ENCODE data around the gene FASN. TPM values are rescaled to one million over a fixed set of nuclear protein-coding genes. Genes with fewer than 3 reads are reported as not detected.

FASN gene
- total RNA-seq, 2 donors from 2014 or later, result 168 to 198 TPM

- intact Hi-C loops (cut with DNase I), result no loop called here
- Histone ChIP-seq H3K27ac (no peak overlapping the region), H3K36me3 (peaks cover 30% of the 10 kb centered on the region), H3K9me3 (no peaks in the 10 kb centered on the region), H3K4me1 (peaks cover 21% of the 10 kb centered on the region), H3K9ac (ENCODE audit: low read depth in 2 of 2, low read length in 2 of 2) (no peak overlapping the region), H3K27me3 (no peaks in the 10 kb centered on the region), H3K4me3 (no peak overlapping the region)
- TF ChIP-seq, protein P1, sequence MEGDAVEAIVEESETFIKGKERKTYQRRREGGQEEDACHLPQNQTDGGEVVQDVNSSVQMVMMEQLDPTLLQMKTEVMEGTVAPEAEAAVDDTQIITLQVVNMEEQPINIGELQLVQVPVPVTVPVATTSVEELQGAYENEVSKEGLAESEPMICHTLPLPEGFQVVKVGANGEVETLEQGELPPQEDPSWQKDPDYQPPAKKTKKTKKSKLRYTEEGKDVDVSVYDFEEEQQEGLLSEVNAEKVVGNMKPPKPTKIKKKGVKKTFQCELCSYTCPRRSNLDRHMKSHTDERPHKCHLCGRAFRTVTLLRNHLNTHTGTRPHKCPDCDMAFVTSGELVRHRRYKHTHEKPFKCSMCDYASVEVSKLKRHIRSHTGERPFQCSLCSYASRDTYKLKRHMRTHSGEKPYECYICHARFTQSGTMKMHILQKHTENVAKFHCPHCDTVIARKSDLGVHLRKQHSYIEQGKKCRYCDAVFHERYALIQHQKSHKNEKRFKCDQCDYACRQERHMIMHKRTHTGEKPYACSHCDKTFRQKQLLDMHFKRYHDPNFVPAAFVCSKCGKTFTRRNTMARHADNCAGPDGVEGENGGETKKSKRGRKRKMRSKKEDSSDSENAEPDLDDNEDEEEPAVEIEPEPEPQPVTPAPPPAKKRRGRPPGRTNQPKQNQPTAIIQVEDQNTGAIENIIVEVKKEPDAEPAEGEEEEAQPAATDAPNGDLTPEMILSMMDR (IDR thresholded peaks at IDR 0.05), result no peak
- no peak for DNase-seq
Measured at GRCh38 chr17:82094931-82095776, 2.9 kb downstream of the FASN start.

DNA sequence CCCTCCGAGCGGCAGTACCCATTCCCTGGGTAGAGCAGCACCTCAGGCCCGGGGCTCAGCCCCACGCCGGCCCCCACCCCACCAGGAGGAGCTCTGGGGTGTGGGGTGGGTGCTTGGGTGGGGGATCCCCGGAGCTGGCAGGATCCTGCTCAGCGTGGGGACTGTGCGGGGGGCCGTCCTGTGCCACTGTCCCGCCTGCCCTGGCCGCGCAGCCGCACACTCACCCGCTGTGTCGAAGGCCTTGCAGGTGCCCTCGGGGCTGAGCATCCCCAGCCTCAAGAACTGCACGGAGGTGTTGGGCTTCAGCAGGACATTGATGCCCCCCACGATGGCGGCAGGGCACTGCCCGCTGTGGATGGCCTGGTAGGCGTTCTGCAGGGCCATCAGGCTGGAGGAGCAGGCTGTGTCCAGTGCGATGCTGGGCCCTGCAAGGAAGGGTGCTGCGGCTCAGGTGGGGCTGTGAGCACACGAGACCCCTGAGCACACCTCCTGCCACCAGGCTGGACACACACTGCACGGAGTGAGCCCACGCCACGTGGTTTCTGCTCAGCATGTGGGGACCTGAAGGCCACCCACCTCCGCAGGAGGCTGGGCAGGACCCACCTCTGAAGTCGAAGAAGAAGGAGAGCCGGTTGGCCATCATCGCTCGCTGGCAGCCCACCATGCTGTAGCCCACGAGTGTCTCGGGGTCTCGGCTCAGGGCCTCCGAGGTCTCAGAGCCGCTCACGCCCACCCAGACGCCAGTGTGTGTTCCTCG, 4.9 kb downstream of the FASN start:
- Histone ChIP-seq H3K27me3 (no peaks in the 10 kb centered on the region), H3K4me3 (no peak overlapping the region), H3K9me3 (no peaks in the 10 kb centered on the region), H3K4me1 (peaks cover 11% of the 10 kb centered on the region), H3K27ac (no peak overlapping the region), H3K36me3 (peaks cover 47% of the 10 kb centered on the region), H3K9ac (ENCODE audit: low read depth in 2 of 2, low read length in 2 of 2) (no peak overlapping the region)
- TF ChIP-seq, protein P1 (IDR thresholded peaks at IDR 0.05), result no peak
- no peak for DNase-seq
- intact Hi-C loops (cut with DNase I), result no loop called here

- Histone ChIP-seq H3K4me1 (peaks cover 11% of the 10 kb centered on the region), H3K27me3 (no peaks in the 10 kb centered on the region), H3K4me3 (no peak overlapping the region), H3K27ac (no peak overlapping the region), H3K36me3 (peaks cover 52% of the 10 kb centered on the region), H3K9ac (ENCODE audit: low read depth in 2 of 2, low read length in 2 of 2) (no peak overlapping the region), H3K9me3 (no peaks in the 10 kb centered on the region)
- DNase-seq, result no peak
- intact Hi-C loops (cut with DNase I), result no loop called here
- TF ChIP-seq, protein P1 (IDR thresholded peaks at IDR 0.05), result no peak
Measured at GRCh38 chr17:82092628-82092994, 5.4 kb downstream of the FASN start.

DNA sequence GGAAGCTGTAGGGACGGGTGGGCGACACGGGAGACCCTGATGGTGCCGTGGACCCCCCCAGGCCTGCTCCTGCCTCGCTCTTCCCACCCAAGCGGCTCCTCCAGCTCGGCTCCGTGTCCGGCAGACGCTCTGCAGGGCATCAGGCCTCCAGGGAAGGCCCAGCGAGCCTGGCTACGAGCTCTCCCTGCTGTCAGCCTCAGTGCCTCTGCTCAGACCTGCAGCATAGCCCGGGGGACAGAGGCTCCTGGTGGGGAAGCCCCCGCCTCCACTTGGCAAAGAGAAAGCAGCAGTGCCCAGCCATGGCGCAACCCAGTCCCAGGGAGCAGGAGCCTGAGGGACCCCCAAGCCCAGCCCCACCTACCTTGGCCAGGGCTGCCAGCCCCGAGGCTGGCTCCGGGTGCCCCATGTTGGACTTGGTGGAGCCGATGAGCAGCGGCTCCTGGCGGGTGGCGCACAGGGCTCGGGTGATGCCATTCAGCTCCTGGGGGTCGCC, 5.9 kb downstream of the FASN start:
- peaks cover 57% of the 10 kb centered on the region for H3K36me3 ChIP-seq

More for the DNA sequence above, 5.9 kb downstream of the FASN start:
- Histone ChIP-seq H3K4me1 (peaks cover 10% of the 10 kb centered on the region), H3K9ac (ENCODE audit: low read depth in 2 of 2, low read length in 2 of 2) (no peak overlapping the region), H3K9me3 (no peaks in the 10 kb centered on the region), H3K4me3 (no peak overlapping the region), H3K27me3 (no peaks in the 10 kb centered on the region), H3K27ac (no peak overlapping the region)
- intact Hi-C loops (cut with DNase I), result no loop called here
- no peak for DNase-seq
- TF ChIP-seq, protein P1 (IDR thresholded peaks at IDR 0.05), result no peak
